HG02571 (cell line): ENCODE results near the gene SNAP23.
A peak's percentile ranks its signal among the peaks of the same experiment; 100 is the strongest.
"Not testable (repeated sequence)": the region's sequence is repeated elsewhere in the genome, so short reads cannot be mapped to it uniquely, and the experiment has no call there.

Experiments
- ATAC-seq: cut with Tn5 transposase; IDR thresholded peaks from one replicate; pipeline ENCODE4 v1.9.1; 2021; ENCODE audit warnings: mild to moderate bottlenecking, moderate library complexity; ENCODE audit not compliant: unreplicated experiment

SNAP23 gene

GRCh38 chr15:42556550-42557207, 61.2 kb downstream of the SNAP23 start:
- ATAC-seq = not testable (repeated sequence)

- no peak for ATAC-seq
Observed at GRCh38 chr15:42558739-42559138, 63.3 kb downstream of the SNAP23 start.

- peak; percentile 90 for ATAC-seq
Observed at GRCh38 chr15:42575188-42576039, 80.0 kb downstream of the SNAP23 start, which contains the start of gene STARD9. Gene STARD9 (plus strand): TSS chr15:42575606. CDS start chr15:42575716, 110 bp downstream.

GRCh38 chr15:42576040-42576594, 80.7 kb downstream of the SNAP23 start:
- no peak for ATAC-seq

GRCh38 chr15:42576776-42577175, 81.3 kb downstream of the SNAP23 start:
- no peak for ATAC-seq

- no peak for ATAC-seq
Observed at GRCh38 chr15:42577514-42578031, 82.1 kb downstream of the SNAP23 start.

GRCh38 chr15:42578984-42579537, 83.6 kb downstream of the SNAP23 start:
- ATAC-seq = no peak

GRCh38 chr15:42581272-42581730, 85.9 kb downstream of the SNAP23 start:
- ATAC-seq = peak; percentile 72
